Calu3 (cell line): Measurements from ENCODE around the gene MSANTD3. TPM values are rescaled to one million over a fixed set of nuclear protein-coding genes. Genes with fewer than 3 reads are reported as not detected.
"Not testable (repeated sequence)": the region's sequence is repeated elsewhere in the genome, so short reads cannot be mapped to it uniquely, and the experiment has no call there.

ENCODE experiments used
- BruUV-seq: library from RNA; stranded (reverse); fragments of 400-500 nt; replicated peaks from 2 replicates; lab custom pipeline; 2021; lab: Mats Ljungman, UMichigan
- CTCF ChIA-PET: fragments of 300-600 bp; sonication (Branson Sonifier 250); formaldehyde crosslinking; loops from one replicate; lab custom pipeline; 2022; ENCODE audit warnings: antibody characterized with exemption; lab: Charles Lee
- DNase-seq: peaks from one replicate; pipeline ENCODE4 v3.0.0; 2022
- H3K27ac Mint-ChIP-seq: one replicate; pipeline ENCODE4 v1.8.0; 2022; ENCODE audit warnings: mixed read lengths; ENCODE audit not compliant: unreplicated experiment
- H3K27me3 Mint-ChIP-seq: one replicate; pipeline ENCODE4 v1.8.0; 2022; ENCODE audit warnings: mixed read lengths; ENCODE audit not compliant: unreplicated experiment
- H3K36me3 Mint-ChIP-seq: one replicate; pipeline ENCODE4 v1.8.0; 2022; ENCODE audit warnings: mild to moderate bottlenecking, moderate library complexity, mixed read lengths; ENCODE audit not compliant: insufficient read depth, unreplicated experiment
- H3K4me1 Mint-ChIP-seq: one replicate; pipeline ENCODE4 v1.8.0; 2022; ENCODE audit warnings: mild to moderate bottlenecking, low read depth, mixed read lengths; ENCODE audit not compliant: unreplicated experiment
- H3K4me3 Mint-ChIP-seq: one replicate; pipeline ENCODE4 v1.8.0; 2022; ENCODE audit warnings: mild to moderate bottlenecking, low read depth, moderate library complexity, mixed read lengths; ENCODE audit not compliant: unreplicated experiment
- H3K9me3 Mint-ChIP-seq: one replicate; pipeline ENCODE4 v1.8.0; 2022; ENCODE audit warnings: low read depth, mixed read lengths; ENCODE audit not compliant: unreplicated experiment
- intact Hi-C: fragments of 100-400 bp; cut with micrococcal nuclease; formaldehyde crosslinking; loops from one replicate; pipeline ENCODE4 v1.10.0; 2022; ENCODE audit not compliant: unreplicated experiment
- total RNA-seq: library from RNA; stranded (reverse); gene quantifications from 2 replicates; pipeline ENCODE4 v1.2.3, GENCODE V29; 2022
- TF ChIP-seq, protein P1 (sequence below): fragments of 200-600 bp; IDR thresholded peaks from one replicate; pipeline ENCODE4 v1.8.0; 2022; ENCODE audit warnings: antibody characterized with exemption; ENCODE audit not compliant: unreplicated experiment

Gene MSANTD3
- total RNA-seq, 1 experiment from 2014 or later = 23.5 TPM

DNA sequence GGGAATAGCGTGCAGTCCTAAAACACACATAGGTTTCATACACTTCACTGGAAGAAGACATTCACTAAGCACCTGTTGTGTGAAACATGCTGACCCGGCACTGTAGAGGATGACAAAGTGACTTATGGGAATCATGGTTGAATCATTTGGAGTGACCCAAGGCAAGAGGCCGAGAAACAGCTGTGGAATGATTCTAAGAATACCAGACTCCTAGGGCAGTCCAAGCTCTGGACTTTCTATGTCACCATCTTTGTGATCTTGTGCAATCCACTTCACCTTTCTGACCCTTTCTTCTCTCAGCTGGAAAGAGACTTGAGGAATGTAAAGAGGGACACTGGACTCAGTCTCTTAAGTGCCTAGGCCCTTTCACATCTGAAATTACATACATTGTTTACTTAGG is 13.1 kb downstream of the MSANTD3 start:
- no peak overlapping the region for H3K4me3 Mint-ChIP-seq

DNA sequence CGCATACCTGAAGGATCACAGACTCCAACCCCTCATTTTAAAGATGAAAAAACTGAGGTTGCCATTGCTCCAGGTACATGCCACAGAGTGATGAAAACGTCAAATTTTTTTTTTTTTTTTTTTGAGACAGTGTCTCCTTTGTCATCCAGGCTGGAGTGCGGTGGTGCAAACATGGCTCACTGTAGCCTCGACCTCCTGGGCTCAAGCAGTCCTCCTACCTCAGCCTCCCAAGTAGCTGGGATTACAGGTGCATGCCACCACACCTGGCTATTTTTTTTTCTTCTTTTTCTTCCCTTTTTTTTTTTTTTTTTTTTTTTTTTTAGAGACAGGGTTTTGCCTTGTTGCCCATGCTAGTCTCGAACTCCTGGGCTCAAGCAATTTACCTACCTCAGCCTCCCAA is 13.5 kb downstream of the MSANTD3 start:
- H3K36me3 Mint-ChIP-seq, intact Hi-C loops, DNase-seq, H3K27ac Mint-ChIP-seq, H3K4me3 Mint-ChIP-seq, BruUV-seq, H3K9me3 Mint-ChIP-seq, H3K27me3 Mint-ChIP-seq: not testable (repeated sequence)
- CTCF ChIA-PET = interaction anchor here (0.7 to 1.2 kb wide), 2 partner anchors 41 to 142 kb away, joined by 6 to 7 read pairs; no protein-coding TSS in a partner anchor
- H3K4me1 Mint-ChIP-seq = peaks cover 22% of the 10 kb centered on the region

More for the DNA sequence above, 13.1 kb downstream of the MSANTD3 start:
- BruUV-seq = no TSS peak
- peaks cover 22% of the 10 kb centered on the region for H3K4me1 Mint-ChIP-seq
- no peak overlapping the region for H3K27ac Mint-ChIP-seq
- H3K9me3 Mint-ChIP-seq = no peaks in the 10 kb centered on the region
- no peaks in the 10 kb centered on the region for H3K27me3 Mint-ChIP-seq
- intact Hi-C loops = no loop called here
- no peak for DNase-seq
- peaks cover 6% of the 10 kb centered on the region for H3K36me3 Mint-ChIP-seq
- CTCF ChIA-PET = interaction anchor here (0.7 to 1.2 kb wide), 2 partner anchors 41 to 142 kb away, joined by 6 to 7 read pairs; no protein-coding TSS in a partner anchor
- TF ChIP-seq, protein P1, sequence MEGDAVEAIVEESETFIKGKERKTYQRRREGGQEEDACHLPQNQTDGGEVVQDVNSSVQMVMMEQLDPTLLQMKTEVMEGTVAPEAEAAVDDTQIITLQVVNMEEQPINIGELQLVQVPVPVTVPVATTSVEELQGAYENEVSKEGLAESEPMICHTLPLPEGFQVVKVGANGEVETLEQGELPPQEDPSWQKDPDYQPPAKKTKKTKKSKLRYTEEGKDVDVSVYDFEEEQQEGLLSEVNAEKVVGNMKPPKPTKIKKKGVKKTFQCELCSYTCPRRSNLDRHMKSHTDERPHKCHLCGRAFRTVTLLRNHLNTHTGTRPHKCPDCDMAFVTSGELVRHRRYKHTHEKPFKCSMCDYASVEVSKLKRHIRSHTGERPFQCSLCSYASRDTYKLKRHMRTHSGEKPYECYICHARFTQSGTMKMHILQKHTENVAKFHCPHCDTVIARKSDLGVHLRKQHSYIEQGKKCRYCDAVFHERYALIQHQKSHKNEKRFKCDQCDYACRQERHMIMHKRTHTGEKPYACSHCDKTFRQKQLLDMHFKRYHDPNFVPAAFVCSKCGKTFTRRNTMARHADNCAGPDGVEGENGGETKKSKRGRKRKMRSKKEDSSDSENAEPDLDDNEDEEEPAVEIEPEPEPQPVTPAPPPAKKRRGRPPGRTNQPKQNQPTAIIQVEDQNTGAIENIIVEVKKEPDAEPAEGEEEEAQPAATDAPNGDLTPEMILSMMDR = no peak

DNA sequence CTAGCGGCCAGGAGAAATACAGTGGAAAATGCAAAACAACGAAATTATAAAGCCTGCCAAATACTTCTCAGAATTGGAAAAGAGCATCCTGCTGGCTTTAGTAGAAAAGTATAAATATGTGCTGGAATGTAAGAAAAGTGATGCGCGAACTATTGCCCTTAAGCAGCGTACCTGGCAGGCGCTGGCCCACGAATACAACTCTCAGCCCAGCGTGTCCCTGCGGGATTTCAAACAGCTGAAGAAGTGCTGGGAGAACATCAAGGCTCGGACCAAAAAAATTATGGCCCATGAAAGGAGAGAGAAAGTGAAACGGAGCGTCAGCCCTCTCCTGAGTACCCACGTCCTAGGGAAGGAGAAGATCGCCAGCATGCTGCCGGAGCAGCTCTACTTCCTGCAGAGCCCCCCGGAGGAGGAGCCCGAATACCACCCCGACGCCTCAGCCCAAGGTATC is 15.0 kb downstream of the MSANTD3 start:
- TF ChIP-seq, protein P1 = no peak
- Mint-ChIP-seq H3K27me3 (no peaks in the 10 kb centered on the region), H3K9me3 (no peaks in the 10 kb centered on the region), H3K27ac (no peak overlapping the region), H3K36me3 (peaks cover 6% of the 10 kb centered on the region), H3K4me3 (no peak overlapping the region), H3K4me1 (peaks cover 22% of the 10 kb centered on the region)
- intact Hi-C loops = no loop called here
- CTCF ChIA-PET = interaction anchor here (0.7 to 1.1 kb wide), 2 partner anchors 14 to 256 kb away, joined by 3 read pairs; no protein-coding TSS in a partner anchor
- no peak for DNase-seq
- no TSS peak for BruUV-seq

DNA sequence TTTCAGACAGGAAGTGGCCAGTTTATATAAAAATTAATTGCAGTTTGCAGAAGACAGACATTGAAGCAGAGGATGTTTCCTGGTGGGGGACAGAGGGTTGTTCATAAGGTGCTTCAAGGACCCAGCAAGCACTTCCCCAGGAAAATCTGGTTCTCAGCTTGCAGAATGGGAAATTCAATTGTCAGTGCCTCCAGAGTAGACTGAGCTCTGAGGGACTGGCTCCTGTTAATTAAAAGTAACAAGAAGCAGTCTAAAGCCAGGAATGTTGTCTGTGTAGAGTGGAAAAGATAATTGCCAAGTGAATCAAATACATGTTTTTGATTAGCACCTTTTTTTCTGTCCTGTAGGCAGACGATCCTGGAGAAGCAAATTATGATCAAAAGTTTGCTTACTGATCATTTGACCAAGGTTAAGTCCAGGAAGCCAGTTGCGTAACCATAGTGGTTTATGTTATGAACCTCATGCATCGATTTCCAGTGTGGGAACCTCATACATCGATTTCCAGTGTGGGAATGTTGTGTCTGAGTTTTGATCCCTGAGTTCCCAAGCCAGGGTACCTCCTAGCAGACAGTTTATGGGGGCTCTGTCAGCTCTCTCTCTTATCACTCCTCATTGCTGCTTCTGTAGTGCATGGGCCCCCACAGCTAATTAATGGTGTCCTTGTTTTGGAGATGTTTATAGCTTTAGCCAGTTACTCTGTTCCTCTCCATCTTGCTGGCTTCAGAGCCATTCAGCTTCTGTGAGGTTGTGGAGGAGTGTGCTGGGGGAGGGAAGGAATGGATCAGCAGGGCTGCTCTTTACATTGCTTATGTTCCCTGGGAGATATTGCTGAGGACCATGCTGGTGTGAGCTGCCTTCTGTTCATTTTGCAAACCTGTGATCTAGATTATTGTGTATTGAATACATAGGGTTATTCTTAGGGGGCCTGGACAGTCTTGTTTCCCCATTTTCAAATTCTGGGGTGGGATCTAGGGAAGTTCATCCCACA is 17.1 kb downstream of the MSANTD3 start:
- H3K9me3 Mint-ChIP-seq = no peaks in the 10 kb centered on the region
- H3K27me3 Mint-ChIP-seq = no peaks in the 10 kb centered on the region
- H3K36me3 Mint-ChIP-seq = peaks cover 6% of the 10 kb centered on the region
- H3K4me1 Mint-ChIP-seq = peaks cover 12% of the 10 kb centered on the region
- no peak for DNase-seq
- BruUV-seq = no TSS peak
- intact Hi-C loops = no loop called here
- H3K27ac Mint-ChIP-seq = no peak overlapping the region
- CTCF ChIA-PET = no interaction called here
- H3K4me3 Mint-ChIP-seq = peak overlapping the region; percentile 17
- TF ChIP-seq, protein P1 = no peak
